ENCODE results near the gene ADCY7.

GRCh38 chr16:50318796-50319578, 52.6 kb downstream of the ADCY7 start:
- TF ChIP-seq POLR2A (IDR thresholded peaks at IDR 0.05): no peak
- no peak for TF ChIP-seq EP300 (IDR thresholded peaks at IDR 0.05)
- TF ChIP-seq POLR2AphosphoS5 (IDR thresholded peaks at IDR 0.05): no peak
